C4-2B (cell line): ENCODE data around the gene SBK2.

ENCODE experiments used
- ZFX ChIP-seq: fragments of 450-650 bp; IDR thresholded peaks from 2 replicates; pipeline ENCODE4 v1.6.1; 2017
- TF ChIP-seq, protein P1 (sequence below): fragments of 450-650 bp; conservative IDR thresholded peaks from 2 replicates; pipeline ENCODE4 v1.5.1; 2017; ENCODE audit warnings: mild to moderate bottlenecking

DNA sequence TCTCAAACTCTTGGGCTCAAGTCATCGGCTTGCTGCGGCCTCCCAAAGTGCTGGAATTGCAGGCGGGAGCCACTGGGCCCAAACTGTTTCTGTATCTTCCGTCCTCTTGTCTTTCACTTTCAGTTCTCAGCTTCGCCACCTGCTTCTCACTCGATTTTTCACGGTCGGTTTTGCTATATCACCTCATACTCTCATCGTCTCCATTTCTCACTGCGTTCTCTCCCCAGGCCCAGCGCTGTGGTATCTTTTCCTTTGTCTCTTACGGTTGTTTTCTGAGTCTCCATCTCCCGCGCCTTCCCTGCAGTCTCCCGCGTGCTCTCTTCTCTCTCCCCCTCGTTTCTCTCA is 33.8 kb downstream of the SBK2 start:
- TF ChIP-seq, protein P1, sequence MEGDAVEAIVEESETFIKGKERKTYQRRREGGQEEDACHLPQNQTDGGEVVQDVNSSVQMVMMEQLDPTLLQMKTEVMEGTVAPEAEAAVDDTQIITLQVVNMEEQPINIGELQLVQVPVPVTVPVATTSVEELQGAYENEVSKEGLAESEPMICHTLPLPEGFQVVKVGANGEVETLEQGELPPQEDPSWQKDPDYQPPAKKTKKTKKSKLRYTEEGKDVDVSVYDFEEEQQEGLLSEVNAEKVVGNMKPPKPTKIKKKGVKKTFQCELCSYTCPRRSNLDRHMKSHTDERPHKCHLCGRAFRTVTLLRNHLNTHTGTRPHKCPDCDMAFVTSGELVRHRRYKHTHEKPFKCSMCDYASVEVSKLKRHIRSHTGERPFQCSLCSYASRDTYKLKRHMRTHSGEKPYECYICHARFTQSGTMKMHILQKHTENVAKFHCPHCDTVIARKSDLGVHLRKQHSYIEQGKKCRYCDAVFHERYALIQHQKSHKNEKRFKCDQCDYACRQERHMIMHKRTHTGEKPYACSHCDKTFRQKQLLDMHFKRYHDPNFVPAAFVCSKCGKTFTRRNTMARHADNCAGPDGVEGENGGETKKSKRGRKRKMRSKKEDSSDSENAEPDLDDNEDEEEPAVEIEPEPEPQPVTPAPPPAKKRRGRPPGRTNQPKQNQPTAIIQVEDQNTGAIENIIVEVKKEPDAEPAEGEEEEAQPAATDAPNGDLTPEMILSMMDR: no peak
- no peak for TF ChIP-seq ZFX
